ENCODE data around the gene PDE6A.

The PDE6A gene

DNA sequence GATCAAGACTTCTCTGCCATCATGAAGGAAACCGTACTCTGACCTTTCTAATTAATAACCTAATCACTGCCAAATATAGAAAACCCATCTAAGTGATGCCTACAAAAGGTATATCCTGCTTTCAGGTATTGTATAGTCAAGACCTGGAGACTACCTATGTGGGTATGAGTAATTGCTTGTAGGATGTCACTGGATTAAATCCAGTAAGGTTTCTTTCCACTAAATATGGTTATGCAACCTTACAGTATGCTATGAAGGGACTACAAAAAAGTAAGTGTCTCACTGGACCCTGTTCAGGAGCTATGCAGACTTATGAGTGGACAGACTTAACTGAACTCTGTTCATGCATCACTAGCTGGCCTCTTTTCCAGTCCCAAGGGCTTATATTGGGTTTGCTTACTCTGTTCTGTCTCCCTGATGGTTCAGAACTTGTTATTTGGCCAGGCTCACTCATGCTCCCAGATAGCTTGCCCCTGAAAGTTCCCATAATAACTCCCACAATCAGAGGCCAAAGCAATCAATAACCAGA is 51.1 kb downstream of the PDE6A start:
- no peak for DNase-seq (ENCODE audit: low read depth in 1 of 2, low spot score in 1 of 2)
- Histone ChIP-seq H3K4me3 (replicated peaks; ENCODE audit: insufficient read depth, low read length) (no peak overlapping the region), H3K27me3 (ENCODE audit: insufficient read depth, poor library complexity, severe bottlenecking) (no peaks in the 10 kb centered on the region), H3K27ac (replicated peaks) (no peak overlapping the region)
- TF ChIP-seq REST (IDR thresholded peaks at IDR 0.05; ENCODE audit: insufficient replicate concordance, low read depth): no peak
- no peak for TF ChIP-seq GABPA (IDR thresholded peaks at IDR 0.05; ENCODE audit: low read depth)
- TF ChIP-seq, protein P1, sequence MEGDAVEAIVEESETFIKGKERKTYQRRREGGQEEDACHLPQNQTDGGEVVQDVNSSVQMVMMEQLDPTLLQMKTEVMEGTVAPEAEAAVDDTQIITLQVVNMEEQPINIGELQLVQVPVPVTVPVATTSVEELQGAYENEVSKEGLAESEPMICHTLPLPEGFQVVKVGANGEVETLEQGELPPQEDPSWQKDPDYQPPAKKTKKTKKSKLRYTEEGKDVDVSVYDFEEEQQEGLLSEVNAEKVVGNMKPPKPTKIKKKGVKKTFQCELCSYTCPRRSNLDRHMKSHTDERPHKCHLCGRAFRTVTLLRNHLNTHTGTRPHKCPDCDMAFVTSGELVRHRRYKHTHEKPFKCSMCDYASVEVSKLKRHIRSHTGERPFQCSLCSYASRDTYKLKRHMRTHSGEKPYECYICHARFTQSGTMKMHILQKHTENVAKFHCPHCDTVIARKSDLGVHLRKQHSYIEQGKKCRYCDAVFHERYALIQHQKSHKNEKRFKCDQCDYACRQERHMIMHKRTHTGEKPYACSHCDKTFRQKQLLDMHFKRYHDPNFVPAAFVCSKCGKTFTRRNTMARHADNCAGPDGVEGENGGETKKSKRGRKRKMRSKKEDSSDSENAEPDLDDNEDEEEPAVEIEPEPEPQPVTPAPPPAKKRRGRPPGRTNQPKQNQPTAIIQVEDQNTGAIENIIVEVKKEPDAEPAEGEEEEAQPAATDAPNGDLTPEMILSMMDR (IDR thresholded peaks at IDR 0.05; ENCODE audit: insufficient read depth, low read length): no peak
- no peak for TF ChIP-seq POLR2AphosphoS5 (IDR thresholded peaks at IDR 0.05; ENCODE audit: low read depth)
- no peak for TF ChIP-seq SPI1 (IDR thresholded peaks at IDR 0.05; ENCODE audit: borderline replicate concordance, low read depth)

DNA sequence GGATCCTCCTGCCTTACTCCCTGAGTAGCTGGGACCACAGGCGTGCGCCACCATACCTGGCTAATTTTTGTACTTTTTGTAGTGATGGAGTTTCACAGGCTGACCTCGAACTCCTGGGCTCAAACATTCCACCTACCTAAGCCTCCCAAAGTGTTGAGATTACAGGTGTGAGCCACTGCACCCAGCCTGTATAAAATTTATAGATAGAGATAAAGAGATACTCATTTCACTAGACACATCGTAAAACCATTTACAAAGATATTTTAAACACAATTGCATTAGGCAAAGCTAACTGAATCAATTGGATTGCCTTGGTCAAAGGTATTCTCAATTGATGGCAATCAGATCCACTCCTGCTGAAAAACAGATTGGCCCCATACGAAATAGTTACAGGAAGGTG is 52.0 kb downstream of the PDE6A start:
- Histone ChIP-seq H3K27ac (replicated peaks) (no peak overlapping the region), H3K27me3 (ENCODE audit: insufficient read depth, poor library complexity, severe bottlenecking) (no peaks in the 10 kb centered on the region), H3K4me3 (replicated peaks; ENCODE audit: insufficient read depth, low read length) (no peak overlapping the region)
- TF ChIP-seq SPI1 (IDR thresholded peaks at IDR 0.05; ENCODE audit: borderline replicate concordance, low read depth) (no peak), GABPA (IDR thresholded peaks at IDR 0.05; ENCODE audit: low read depth) (no peak), REST (IDR thresholded peaks at IDR 0.05; ENCODE audit: insufficient replicate concordance, low read depth) (no peak), POLR2AphosphoS5 (IDR thresholded peaks at IDR 0.05; ENCODE audit: low read depth) (no peak)
- TF ChIP-seq, protein P1 (IDR thresholded peaks at IDR 0.05; ENCODE audit: insufficient read depth, low read length): no peak
- no peak for DNase-seq (ENCODE audit: low read depth in 1 of 2, low spot score in 1 of 2)

- DNase-seq (ENCODE audit: low read depth in 1 of 2, low spot score in 1 of 2): no peak
- Histone ChIP-seq H3K27ac (replicated peaks) (no peak overlapping the region), H3K27me3 (ENCODE audit: insufficient read depth, poor library complexity, severe bottlenecking) (no peaks in the 10 kb centered on the region), H3K4me3 (replicated peaks; ENCODE audit: insufficient read depth, low read length) (no peak overlapping the region)
- TF ChIP-seq GABPA (IDR thresholded peaks at IDR 0.05; ENCODE audit: low read depth) (no peak), REST (IDR thresholded peaks at IDR 0.05; ENCODE audit: insufficient replicate concordance, low read depth) (no peak), POLR2AphosphoS5 (IDR thresholded peaks at IDR 0.05; ENCODE audit: low read depth) (no peak), SPI1 (IDR thresholded peaks at IDR 0.05; ENCODE audit: borderline replicate concordance, low read depth) (no peak)
- TF ChIP-seq, protein P1 (IDR thresholded peaks at IDR 0.05; ENCODE audit: insufficient read depth, low read length): no peak
Measured at GRCh38 chr5:149888280-149888679, 56.3 kb downstream of the PDE6A start.

All from HL-60 (cell line).